Stimulated activated naive CD4-positive, alpha-beta T cell treated with Interleukin-2 at 50 U/mL for 16 hours (primary cell): ENCODE results near the gene KRT34.

ENCODE experiments used
- DNase-seq: peaks from one replicate; lab custom pipeline; 2025; lab: John Stamatoyannopoulos, UW

The KRT34 gene

DNA sequence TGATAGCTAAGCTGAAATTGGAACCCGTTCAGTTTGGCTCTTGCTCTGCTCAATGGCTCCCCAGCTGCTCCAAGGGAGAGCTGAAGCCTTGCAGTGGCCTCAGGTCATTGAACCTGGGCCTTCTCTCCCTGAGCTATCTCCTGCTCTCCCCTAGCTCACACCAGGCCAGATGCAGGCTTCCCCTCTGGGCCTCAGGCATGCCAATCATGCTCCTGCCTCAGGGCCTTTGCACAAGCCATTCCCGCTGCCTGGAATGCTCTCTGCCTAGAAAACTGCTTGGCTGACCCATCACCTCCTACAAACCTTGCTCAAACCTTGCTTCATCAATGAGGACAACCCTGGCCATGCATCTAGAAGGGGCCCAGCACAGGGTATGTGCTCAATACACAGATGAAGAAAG, 49.9 kb downstream of the KRT34 start:
- no peak for DNase-seq

GRCh38 chr17:41331606-41332005, 50.5 kb downstream of the KRT34 start:
- DNase-seq, result no peak

- no peak for DNase-seq
These were observed 52.7 kb downstream of the KRT34 start for GRCh38 chr17:41329279-41329948.

DNA sequence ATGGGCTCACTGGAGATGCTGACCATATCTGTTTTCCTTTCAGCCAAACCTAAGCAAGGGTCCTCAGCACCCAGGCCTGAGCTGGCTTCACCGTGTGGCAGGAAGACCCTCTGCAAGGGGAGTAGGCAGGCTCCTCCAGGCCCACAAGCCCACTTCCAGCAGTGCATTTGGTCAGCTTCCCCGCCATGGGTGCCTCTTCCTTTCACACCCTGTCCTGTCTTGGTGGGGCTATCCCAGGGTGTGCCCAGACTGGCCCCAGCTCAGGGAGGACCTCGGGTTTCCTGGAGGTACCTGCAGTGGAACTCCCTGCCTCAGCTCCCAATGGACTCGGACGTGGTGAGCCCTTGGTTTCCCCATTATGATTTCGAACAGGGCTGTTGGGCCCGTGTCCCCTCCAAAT, 53.9 kb downstream of the KRT34 start:
- no peak for DNase-seq
